ENCODE data around the gene FAIM2.

DNA sequence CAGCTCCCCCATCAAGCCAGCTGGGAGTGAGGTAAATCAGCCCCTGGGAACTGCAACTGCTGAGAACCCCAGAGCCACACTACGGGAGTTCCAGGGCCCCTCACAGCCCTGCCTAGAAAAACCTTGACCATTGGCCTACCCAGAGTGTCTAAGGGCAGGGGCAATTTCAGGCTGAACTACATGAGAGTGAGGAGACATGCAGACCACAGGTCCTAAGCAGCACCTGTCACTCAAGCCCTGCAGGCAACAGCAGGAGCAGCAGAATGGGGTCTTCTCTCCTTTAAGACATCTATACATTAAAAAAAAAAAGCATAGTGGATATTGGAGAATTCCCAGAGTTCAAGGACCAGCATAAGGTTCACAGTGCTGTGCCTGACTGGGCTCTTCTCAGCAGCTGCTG lies 80.3 kb downstream of the FAIM2 start:
- TF ChIP-seq, protein P1, sequence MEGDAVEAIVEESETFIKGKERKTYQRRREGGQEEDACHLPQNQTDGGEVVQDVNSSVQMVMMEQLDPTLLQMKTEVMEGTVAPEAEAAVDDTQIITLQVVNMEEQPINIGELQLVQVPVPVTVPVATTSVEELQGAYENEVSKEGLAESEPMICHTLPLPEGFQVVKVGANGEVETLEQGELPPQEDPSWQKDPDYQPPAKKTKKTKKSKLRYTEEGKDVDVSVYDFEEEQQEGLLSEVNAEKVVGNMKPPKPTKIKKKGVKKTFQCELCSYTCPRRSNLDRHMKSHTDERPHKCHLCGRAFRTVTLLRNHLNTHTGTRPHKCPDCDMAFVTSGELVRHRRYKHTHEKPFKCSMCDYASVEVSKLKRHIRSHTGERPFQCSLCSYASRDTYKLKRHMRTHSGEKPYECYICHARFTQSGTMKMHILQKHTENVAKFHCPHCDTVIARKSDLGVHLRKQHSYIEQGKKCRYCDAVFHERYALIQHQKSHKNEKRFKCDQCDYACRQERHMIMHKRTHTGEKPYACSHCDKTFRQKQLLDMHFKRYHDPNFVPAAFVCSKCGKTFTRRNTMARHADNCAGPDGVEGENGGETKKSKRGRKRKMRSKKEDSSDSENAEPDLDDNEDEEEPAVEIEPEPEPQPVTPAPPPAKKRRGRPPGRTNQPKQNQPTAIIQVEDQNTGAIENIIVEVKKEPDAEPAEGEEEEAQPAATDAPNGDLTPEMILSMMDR (conservative IDR thresholded peaks at IDR 0.05 in 1 of 2, IDR thresholded peaks at IDR 0.05 in 1 of 2; ENCODE audit: extremely low read depth in 1 of 2, insufficient read depth in 1 of 2, low read depth in 1 of 2, low read length in 2 of 2): no peak
- no peak for TF ChIP-seq EZH2 (IDR thresholded peaks at IDR 0.05; ENCODE audit: borderline replicate concordance, low read length)
